Colonic mucosa (tissue), 4 donors: ENCODE measurements around the gene FAM222A. TPM values are rescaled to one million over a fixed set of nuclear protein-coding genes. Genes with fewer than 3 reads are reported as not detected.

Source experiments
- DNase-seq: peaks from one replicate; pipeline ENCODE4 v3.0.0-alpha.2; 2020
- H3K27ac ChIP-seq: fragments of 200-600 bp; one replicate; pipeline ENCODE4 v1.8.0; 2021
- H3K27me3 ChIP-seq: fragments of 200-600 bp; one replicate; pipeline ENCODE4 v1.8.0; 2021
- H3K36me3 ChIP-seq: fragments of 200-600 bp; one replicate; pipeline ENCODE4 v1.8.0; 2021
- H3K4me1 ChIP-seq: fragments of 200-600 bp; one replicate; pipeline ENCODE4 v1.8.0; 2021; ENCODE audit warnings: mild to moderate bottlenecking
- H3K4me3 ChIP-seq: fragments of 200-600 bp; one replicate; pipeline ENCODE4 v1.8.0; 2021
- H3K9ac ChIP-seq, 2 donors: one replicate each; pipeline ENCODE4 v1.7.0; 2013; ENCODE audit warnings: control low read depth in 2 of 2, low read depth in 2 of 2, low read length in 2 of 2
- H3K9me3 ChIP-seq: fragments of 200-600 bp; one replicate; pipeline ENCODE4 v1.8.0; 2021
- CTCF ChIP-seq: fragments of 200-600 bp; IDR thresholded peaks from one replicate; pipeline ENCODE4 v1.8.0; 2022; ENCODE audit warnings: antibody characterized with exemption, mild to moderate bottlenecking
- intact Hi-C: fragments of 100-400 bp; cut with DNase I; formaldehyde crosslinking; loops from one replicate; pipeline ENCODE4 v1.14.1; 2022
- total RNA-seq, 2 donors: library from RNA; stranded (reverse); fragmentation: NEBNext Ultra II Directional in 1 of 2; extraction: Animal tissue kit (Norgen Biotek cat#: 25700) in 1 of 2; gene quantifications; one replicate each; pipeline ENCODE4 v1.2.1, GENCODE V29; 2021
- donor health status: healthy.
- donor health status: DM: no; HTN: no; CAD: no.
- donor health status: DM: no; HTN: no; CAD: no.

The FAM222A gene
- total RNA-seq, 2 donors from 2014 or later: 3.9 to 5.5 TPM

GRCh38 chr12:109744986-109745942 is 31.6 kb downstream of the FAM222A start:
- intact Hi-C loops: no loop called here
- Histone ChIP-seq H3K27ac (no peak overlapping the region), H3K4me1 (no peaks in the 10 kb centered on the region), H3K27me3 (no peaks in the 10 kb centered on the region), H3K9me3 (no peaks in the 10 kb centered on the region), H3K9ac (no peak overlapping the region), H3K36me3 (no peaks in the 10 kb centered on the region), H3K4me3 (no peak overlapping the region)
- no peak for TF ChIP-seq CTCF
- DNase-seq: no peak

GRCh38 chr12:109752117-109753053 is 38.8 kb downstream of the FAM222A start:
- Histone ChIP-seq H3K27me3 (no peaks in the 10 kb centered on the region), H3K4me1 (no peaks in the 10 kb centered on the region), H3K27ac (no peak overlapping the region), H3K36me3 (no peaks in the 10 kb centered on the region), H3K9ac (no peak overlapping the region), H3K9me3 (no peaks in the 10 kb centered on the region), H3K4me3 (no peak overlapping the region)
- DNase-seq: no peak
- no peak for TF ChIP-seq CTCF
- intact Hi-C loops: no loop called here

GRCh38 chr12:109753054-109753401 is 39.4 kb downstream of the FAM222A start:
- Histone ChIP-seq H3K9me3 (no peaks in the 10 kb centered on the region), H3K27me3 (no peaks in the 10 kb centered on the region), H3K36me3 (no peaks in the 10 kb centered on the region), H3K9ac (no peak overlapping the region), H3K4me3 (no peak overlapping the region), H3K27ac (no peak overlapping the region), H3K4me1 (no peaks in the 10 kb centered on the region)
- DNase-seq: no peak
- TF ChIP-seq CTCF: no peak
- intact Hi-C loops: no loop called here

- no peak for TF ChIP-seq CTCF
- no peaks in the 10 kb centered on the region for H3K9me3 ChIP-seq
- no peak overlapping the region for H3K4me3 ChIP-seq
- no peak for DNase-seq
- H3K27me3 ChIP-seq: no peaks in the 10 kb centered on the region
- H3K9ac ChIP-seq: no peak overlapping the region
- no peaks in the 10 kb centered on the region for H3K4me1 ChIP-seq
- intact Hi-C loops: no loop called here
- no peaks in the 10 kb centered on the region for H3K36me3 ChIP-seq
- H3K27ac ChIP-seq: no peak overlapping the region
Observed at GRCh38 chr12:109753959-109754358, 40.3 kb downstream of the FAM222A start.

DNA sequence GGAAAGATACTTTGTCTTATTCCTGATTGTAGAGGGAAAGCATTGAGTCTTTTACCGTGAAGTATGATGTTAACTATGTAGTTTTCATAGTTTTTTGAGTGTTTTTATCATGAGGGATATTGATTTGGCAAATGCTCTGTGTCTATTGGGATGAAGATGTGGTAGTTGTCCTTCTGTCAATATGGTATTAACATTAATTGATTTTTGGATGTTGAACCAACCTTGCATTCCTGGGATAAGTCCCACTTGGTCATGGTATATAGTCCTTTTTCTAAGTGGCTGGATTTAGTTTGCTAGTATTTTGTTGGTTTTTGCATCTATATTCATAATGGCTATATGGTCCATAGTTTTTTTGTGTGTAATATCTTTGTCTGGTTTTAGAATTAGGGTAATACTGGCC is 42.8 kb downstream of the FAM222A start:
- H3K9ac ChIP-seq: no peak overlapping the region
- no peaks in the 10 kb centered on the region for H3K4me1 ChIP-seq
- no peak overlapping the region for H3K4me3 ChIP-seq
- H3K9me3 ChIP-seq: no peaks in the 10 kb centered on the region
- no peak for TF ChIP-seq CTCF
- intact Hi-C loops: no loop called here
- H3K27ac ChIP-seq: no peak overlapping the region
- H3K36me3 ChIP-seq: no peaks in the 10 kb centered on the region
- no peak for DNase-seq
- no peaks in the 10 kb centered on the region for H3K27me3 ChIP-seq
